Gastroesophageal sphincter (tissue), 4 donors: ENCODE measurements around the gene MSH3. TPM values are rescaled to one million over a fixed set of nuclear protein-coding genes. Genes with fewer than 3 reads are reported as not detected.

Experiments used
- ATAC-seq: fragments of 150-250 bp; one replicate; pipeline ENCODE4 v1.9.1; 2016; ENCODE audit warnings: mild to moderate bottlenecking, moderate library complexity
- H3K27ac ChIP-seq, 4 donors: fragments of 200-600 bp; sonication (generic) in 3 of 4; 1 replicate in 3 of 4; 2 replicates in 1 of 4; pipeline ENCODE4 v1.5.1; 2016 to 2019
- H3K27me3 ChIP-seq: fragments of 200-600 bp; sonication (generic); one replicate; pipeline ENCODE4 v1.5.1; 2019
- H3K36me3 ChIP-seq, 2 donors: fragments of 200-600 bp; sonication (generic); one replicate each; pipeline ENCODE4 v1.5.1; 2019; ENCODE audit warnings: control low read depth in 1 of 2
- H3K4me1 ChIP-seq, 3 donors: fragments of 200-600 bp; sonication (generic); 1 replicate in 2 of 3; 2 replicates in 1 of 3; pipeline ENCODE4 v1.5.1; 2016 to 2019; ENCODE audit warnings: control low read depth in 2 of 3
- H3K4me3 ChIP-seq, 2 donors: fragments of 200-600 bp; sonication (generic); one replicate each; pipeline ENCODE4 v1.5.1; 2019; ENCODE audit warnings: mild to moderate bottlenecking in 1 of 2, moderate library complexity in 1 of 2
- H3K9me3 ChIP-seq, 3 donors: fragments of 200-600 bp; sonication (generic); one replicate each; pipeline ENCODE4 v1.5.1; 2017 to 2019; ENCODE audit warnings: control low read depth in 2 of 3
- CTCF ChIP-seq, 4 experiments: fragments of 200-600 bp in 2 of 4; fragments of 450-650 bp in 2 of 4; sonication (generic) in 1 of 4; IDR thresholded peaks; one replicate each; pipeline ENCODE4 v1.5.1; 2017 to 2019; ENCODE audit warnings: antibody characterized with exemption in 4 of 4, mild to moderate bottlenecking in 2 of 4, moderate library complexity in 2 of 4
- EP300 ChIP-seq: sonication (generic); formaldehyde crosslinking; IDR thresholded peaks from one replicate; pipeline ENCODE4 v1.6.1; 2017; ENCODE audit warnings: antibody characterized with exemption, mild to moderate bottlenecking
- POLR2A ChIP-seq, 2 donors: fragments of 450-650 bp; IDR thresholded peaks; one replicate each; pipeline ENCODE4 v1.6.1; 2017; ENCODE audit warnings: antibody characterized with exemption in 2 of 2, mild to moderate bottlenecking in 2 of 2, moderate library complexity in 1 of 2
- POLR2AphosphoS5 ChIP-seq: sonication (generic); formaldehyde crosslinking; IDR thresholded peaks from one replicate; pipeline ENCODE4 v1.6.1; 2017; ENCODE audit warnings: antibody characterized with exemption
- WGBS, 2 donors: methylation state at CpG; one replicate each; pipeline ENCODE4 v1.1.5; 2018; ENCODE audit warnings: low coverage in 1 of 2; 5-methylcytosine and 5-hydroxymethylcytosine counted together
- total RNA-seq, 4 donors: library from RNA; depleted of rRNA; stranded (reverse); fragments of >200 nt; gene quantifications; one replicate each; pipeline ENCODE4 v1.1.0, GENCODE V29; 2016

The MSH3 gene
- total RNA-seq, 4 donors from 2014 or later = 10.7 to 14.0 (median 12.0) TPM

DNA sequence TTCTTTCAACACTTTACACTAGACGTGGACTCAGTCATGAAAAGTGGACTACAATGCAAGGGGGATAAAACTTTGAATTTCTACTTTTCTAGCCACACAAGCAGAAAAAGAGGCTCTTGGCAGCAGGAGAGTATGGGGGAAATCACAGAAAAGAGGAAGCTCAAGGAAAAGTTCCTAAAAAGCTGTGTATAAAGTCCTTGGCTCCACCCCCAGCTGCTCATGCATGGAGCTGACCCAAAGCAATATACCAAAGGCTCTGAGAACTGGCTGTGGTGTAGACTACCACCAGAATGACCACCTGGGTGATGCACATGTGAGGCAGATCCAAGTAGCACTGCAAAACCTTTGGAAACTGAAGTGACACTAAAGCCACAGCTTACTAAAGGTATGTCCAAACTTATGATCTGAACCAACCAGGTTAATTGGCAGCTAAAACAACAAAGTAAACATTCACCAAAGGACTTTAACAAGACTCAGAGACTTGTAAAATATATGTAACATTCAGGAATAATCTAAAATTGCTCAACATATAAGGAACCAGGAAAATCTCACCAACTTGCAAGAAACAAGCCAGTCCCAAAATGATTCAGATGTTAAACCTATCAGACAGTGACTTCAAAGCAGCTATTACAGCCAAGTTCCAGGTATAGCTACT is 250.2 kb downstream of the MSH3 start:
- Histone ChIP-seq H3K27ac (no peak overlapping the region), H3K36me3 (no peaks in the 10 kb centered on the region), H3K9me3 (peaks cover 0 to 29% (median 0%) of the 10 kb centered on the region in 3 donors), H3K4me1 (no peaks in the 10 kb centered on the region), H3K4me3 (no peak overlapping the region), H3K27me3 (no peaks in the 10 kb centered on the region)
- WGBS, 2 donors = 15 to 100% methylated on average over 1 of the region's 1 CpG
- no peak for ATAC-seq
- no peak for TF ChIP-seq CTCF (IDR thresholded peaks at IDR 0.05)
- no peak for TF ChIP-seq POLR2AphosphoS5
- TF ChIP-seq EP300 = no peak
- no peak for TF ChIP-seq POLR2A (IDR thresholded peaks at IDR 0.05)

DNA sequence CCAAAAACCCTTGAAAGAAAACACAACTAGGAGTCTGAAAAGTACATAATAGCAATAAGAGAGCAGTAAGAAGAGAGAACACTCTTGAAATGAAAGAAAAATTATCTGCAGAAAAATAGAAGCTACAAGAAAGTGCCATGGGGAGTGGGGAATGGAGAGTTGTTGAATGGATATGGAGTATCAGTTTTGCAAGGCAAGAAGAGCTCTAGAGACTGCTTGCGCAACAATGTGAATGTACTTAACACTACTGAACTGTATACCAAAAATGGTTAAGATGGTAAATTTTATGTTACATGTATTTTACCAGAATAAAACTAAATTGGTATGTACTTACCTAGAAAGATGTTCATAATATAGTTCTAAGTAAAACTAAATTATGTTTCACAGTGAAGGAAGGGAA is 251.0 kb downstream of the MSH3 start:
- 33 to 100% methylated on average over 1 of the region's 1 CpG for WGBS, 2 donors
- TF ChIP-seq POLR2A (IDR thresholded peaks at IDR 0.05) (no peak), EP300 (no peak), CTCF (IDR thresholded peaks at IDR 0.05) (no peak), POLR2AphosphoS5 (no peak)
- Histone ChIP-seq H3K4me3 (no peak overlapping the region), H3K27me3 (no peaks in the 10 kb centered on the region), H3K27ac (no peak overlapping the region), H3K4me1 (no peaks in the 10 kb centered on the region), H3K36me3 (no peaks in the 10 kb centered on the region), H3K9me3 (peaks cover 0 to 24% (median 0%) of the 10 kb centered on the region in 3 donors)
- ATAC-seq = no peak

- no peak for ATAC-seq
- Histone ChIP-seq H3K9me3 (no peaks in the 10 kb centered on the region), H3K4me3 (no peak overlapping the region), H3K27me3 (no peaks in the 10 kb centered on the region), H3K36me3 (no peaks in the 10 kb centered on the region), H3K27ac (no peak overlapping the region), H3K4me1 (no peaks in the 10 kb centered on the region)
- 85 to 96% methylated on average over 3 of the region's 3 CpGs for WGBS, 2 donors
- no peak for TF ChIP-seq EP300
- TF ChIP-seq POLR2AphosphoS5 = no peak
- TF ChIP-seq POLR2A (IDR thresholded peaks at IDR 0.05) = no peak
- TF ChIP-seq CTCF (IDR thresholded peaks at IDR 0.05) = no peak
These were observed 258.0 kb downstream of the MSH3 start for GRCh38 chr5:80912479-80912878.

DNA sequence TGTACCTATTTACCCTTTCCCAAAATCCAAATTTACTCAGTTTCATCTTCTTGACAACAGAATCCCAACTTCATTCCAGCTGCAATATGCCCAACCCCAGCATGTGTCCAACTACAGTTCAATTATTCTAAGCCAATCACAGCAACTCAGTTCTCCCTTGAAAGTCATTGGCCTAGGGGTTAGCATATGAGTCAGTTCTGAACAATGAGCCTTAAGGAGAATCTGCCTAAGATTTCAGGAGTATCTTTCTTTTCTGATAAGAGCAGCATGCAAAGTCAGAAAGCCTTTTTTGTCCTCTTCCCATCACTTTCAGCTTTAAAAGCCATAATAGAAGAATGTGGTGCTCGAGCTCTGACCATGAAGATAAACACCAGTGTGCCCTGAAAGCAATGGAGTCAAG is 261.3 kb downstream of the MSH3 start:
- no peaks in the 10 kb centered on the region for H3K36me3 ChIP-seq
- WGBS, 2 donors = 71 to 90% methylated on average over 1 of the region's 1 CpG
- H3K9me3 ChIP-seq = no peaks in the 10 kb centered on the region
- no peak overlapping the region for H3K27ac ChIP-seq
- TF ChIP-seq POLR2AphosphoS5 = no peak
- no peak for TF ChIP-seq CTCF (IDR thresholded peaks at IDR 0.05)
- no peak for TF ChIP-seq POLR2A (IDR thresholded peaks at IDR 0.05)
- TF ChIP-seq EP300 = no peak
- no peaks in the 10 kb centered on the region for H3K27me3 ChIP-seq
- ATAC-seq = no peak
- no peak overlapping the region for H3K4me3 ChIP-seq
- H3K4me1 ChIP-seq = no peaks in the 10 kb centered on the region

- ATAC-seq = no peak
These were observed 262.2 kb downstream of the MSH3 start for GRCh38 chr5:80916676-80917075.

More at GRCh38 chr5:80916676-80917075, 262.2 kb downstream of the MSH3 start:
- Histone ChIP-seq H3K4me3 (no peak overlapping the region), H3K27me3 (no peaks in the 10 kb centered on the region), H3K9me3 (no peaks in the 10 kb centered on the region), H3K36me3 (no peaks in the 10 kb centered on the region), H3K4me1 (no peaks in the 10 kb centered on the region), H3K27ac (no peak overlapping the region)
- no peak for TF ChIP-seq EP300
- TF ChIP-seq POLR2A (IDR thresholded peaks at IDR 0.05) = no peak
- no peak for TF ChIP-seq CTCF (IDR thresholded peaks at IDR 0.05)
- no peak for TF ChIP-seq POLR2AphosphoS5
- WGBS, 2 donors = 74 to 88% methylated on average over 4 of the region's 4 CpGs
